Skeletal muscle satellite cell (primary cell): ENCODE data around the gene THAP11. TPM values are rescaled to one million over a fixed set of nuclear protein-coding genes. Genes with fewer than 3 reads are reported as not detected.

Experiments used
- H3K27me3 ChIP-seq: 2 replicates; pipeline ENCODE4 v1.7.0; 2013; ENCODE audit warnings: low read length; ENCODE audit not compliant: control insufficient read depth, insufficient read depth
- H3K36me3 ChIP-seq: 2 replicates; pipeline ENCODE4 v1.7.0; 2013; ENCODE audit warnings: mild to moderate bottlenecking, control low read depth, low read length; ENCODE audit not compliant: insufficient read depth
- H3K4me1 ChIP-seq: 2 replicates; pipeline ENCODE4 v1.7.0; 2013; ENCODE audit warnings: low read length; ENCODE audit not compliant: control insufficient read depth, insufficient read depth
- H3K4me2 ChIP-seq: 2 replicates; pipeline ENCODE4 v1.7.0; 2013; ENCODE audit warnings: mild to moderate bottlenecking, low read length
- H3K4me3 ChIP-seq: 2 replicates; pipeline ENCODE4 v1.7.0; 2013; ENCODE audit warnings: low read length
- H3K9ac ChIP-seq: 2 replicates; pipeline ENCODE4 v1.7.0; 2013; ENCODE audit warnings: mild to moderate bottlenecking, low read depth, low read length, moderate library complexity
- H3K9me3 ChIP-seq: replicated peaks from 2 replicates; pipeline ENCODE4 v1.7.0; 2013; ENCODE audit warnings: mild to moderate bottlenecking, control low read depth, low read length
- small RNA-seq: library from RNA; depleted of rRNA; stranded (forward); fragments of <200 nt; gene quantifications from one replicate; pipeline ENCODE3, GENCODE V24; 2012

Gene THAP11

GRCh38 chr16:67892899-67893742 is 51.0 kb downstream of the THAP11 start, which contains the start of gene PSKH1:
Gene PSKH1, plus strand, starts transcription at chr16:67893254. Its CDS starts 15,496 bp downstream, at chr16:67908750.
- peak within 1 kb of the TSS; percentile 81 for H3K4me2 ChIP-seq
- no peaks in the 10 kb centered on the region for H3K9me3 ChIP-seq
- peak within 1 kb of the TSS; percentile 96 for H3K4me3 ChIP-seq
- peaks cover 12% of the 10 kb centered on the region for H3K4me1 ChIP-seq
- H3K27me3 ChIP-seq, result no peaks in the 10 kb centered on the region
- H3K36me3 ChIP-seq, result no peaks in the 10 kb centered on the region
- peak within 1 kb of the TSS; percentile 99 for H3K9ac ChIP-seq

Small RNAs within 50 kb of the gene (small RNA-seq; reads per million reads assigned to genes)
- gene AC040162.2 (not detected), gene NRN1L (not detected)
